ENCODE data around the gene LYST. TPM values are rescaled to one million over a fixed set of nuclear protein-coding genes. Genes with fewer than 3 reads are reported as not detected.

Gene LYST
- total RNA-seq, 1 donor: 88.9 TPM

DNA sequence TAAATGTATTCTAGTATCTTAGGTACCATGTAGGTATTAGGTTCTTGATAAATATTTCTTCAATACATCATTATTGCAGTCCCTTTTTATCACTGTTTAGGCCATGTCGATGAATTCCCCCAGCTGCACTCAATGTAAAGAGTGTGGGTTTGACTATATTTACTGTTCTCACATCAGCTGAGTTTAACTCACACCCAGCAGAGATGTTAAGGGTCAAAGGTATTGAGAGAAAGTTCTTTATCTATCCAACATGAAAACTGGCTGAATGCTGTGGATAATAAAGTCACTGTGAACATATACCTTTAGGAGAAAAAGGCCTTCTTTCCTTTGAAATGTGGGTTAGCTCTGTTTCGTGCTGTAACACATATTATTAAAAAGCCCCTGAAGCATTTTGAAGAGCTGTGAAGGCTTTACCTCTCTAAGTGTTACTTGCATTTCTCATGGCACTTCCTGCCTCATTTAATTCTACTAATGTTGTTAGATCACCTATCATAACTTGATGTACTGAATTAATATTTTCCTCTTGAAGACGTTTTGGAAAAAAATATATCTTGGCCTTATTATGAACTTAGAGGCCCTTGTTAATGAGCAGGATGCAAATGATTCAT lies 19.1 kb upstream of the LYST start:
- DNase-seq (ENCODE audit: low read depth): no peak
- H3K4me3 ChIP-seq (ENCODE audit: low read depth, low read length): no peak overlapping the region
- TF ChIP-seq, protein P1, sequence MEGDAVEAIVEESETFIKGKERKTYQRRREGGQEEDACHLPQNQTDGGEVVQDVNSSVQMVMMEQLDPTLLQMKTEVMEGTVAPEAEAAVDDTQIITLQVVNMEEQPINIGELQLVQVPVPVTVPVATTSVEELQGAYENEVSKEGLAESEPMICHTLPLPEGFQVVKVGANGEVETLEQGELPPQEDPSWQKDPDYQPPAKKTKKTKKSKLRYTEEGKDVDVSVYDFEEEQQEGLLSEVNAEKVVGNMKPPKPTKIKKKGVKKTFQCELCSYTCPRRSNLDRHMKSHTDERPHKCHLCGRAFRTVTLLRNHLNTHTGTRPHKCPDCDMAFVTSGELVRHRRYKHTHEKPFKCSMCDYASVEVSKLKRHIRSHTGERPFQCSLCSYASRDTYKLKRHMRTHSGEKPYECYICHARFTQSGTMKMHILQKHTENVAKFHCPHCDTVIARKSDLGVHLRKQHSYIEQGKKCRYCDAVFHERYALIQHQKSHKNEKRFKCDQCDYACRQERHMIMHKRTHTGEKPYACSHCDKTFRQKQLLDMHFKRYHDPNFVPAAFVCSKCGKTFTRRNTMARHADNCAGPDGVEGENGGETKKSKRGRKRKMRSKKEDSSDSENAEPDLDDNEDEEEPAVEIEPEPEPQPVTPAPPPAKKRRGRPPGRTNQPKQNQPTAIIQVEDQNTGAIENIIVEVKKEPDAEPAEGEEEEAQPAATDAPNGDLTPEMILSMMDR (IDR thresholded peaks at IDR 0.05; ENCODE audit: insufficient read depth, low read depth, low read length): no peak

DNA sequence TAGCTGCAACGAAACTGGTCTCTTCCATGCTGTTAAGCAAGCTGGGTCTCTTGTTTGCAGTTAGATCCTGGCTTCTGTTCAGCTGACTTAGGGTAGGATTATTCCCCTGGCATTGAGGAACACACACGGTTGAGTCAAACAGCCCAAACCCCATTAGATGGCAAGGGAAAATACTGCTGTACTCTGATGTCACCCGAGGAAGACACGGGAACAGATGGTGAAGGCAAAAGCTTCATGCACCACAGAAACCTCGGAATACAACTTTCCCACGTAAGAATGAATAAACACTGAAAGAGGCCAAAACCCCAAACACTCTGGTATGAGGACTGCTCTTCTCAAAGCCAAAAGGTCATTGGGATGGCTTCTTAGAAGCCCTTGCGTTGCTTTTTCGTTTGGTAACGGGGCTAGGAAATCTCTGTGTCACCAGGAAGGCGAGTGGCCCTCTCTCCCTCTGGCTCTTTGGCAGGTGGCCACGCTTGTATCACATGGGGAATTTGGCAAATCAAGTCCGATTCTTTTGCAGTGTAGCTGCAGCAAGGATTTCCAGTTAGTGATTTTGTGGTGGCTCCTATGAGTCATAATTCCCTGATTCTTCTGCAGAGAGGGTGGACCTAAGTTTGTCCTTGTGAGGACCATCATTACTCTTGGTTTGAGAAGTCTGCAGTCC lies 16.7 kb upstream of the LYST start:
- DNase-seq (ENCODE audit: low read depth): peak; percentile 98
- TF ChIP-seq, protein P1 (IDR thresholded peaks at IDR 0.05; ENCODE audit: insufficient read depth, low read depth, low read length): no peak
- H3K4me3 ChIP-seq (ENCODE audit: low read depth, low read length): peak overlapping the region; percentile 14

DNA sequence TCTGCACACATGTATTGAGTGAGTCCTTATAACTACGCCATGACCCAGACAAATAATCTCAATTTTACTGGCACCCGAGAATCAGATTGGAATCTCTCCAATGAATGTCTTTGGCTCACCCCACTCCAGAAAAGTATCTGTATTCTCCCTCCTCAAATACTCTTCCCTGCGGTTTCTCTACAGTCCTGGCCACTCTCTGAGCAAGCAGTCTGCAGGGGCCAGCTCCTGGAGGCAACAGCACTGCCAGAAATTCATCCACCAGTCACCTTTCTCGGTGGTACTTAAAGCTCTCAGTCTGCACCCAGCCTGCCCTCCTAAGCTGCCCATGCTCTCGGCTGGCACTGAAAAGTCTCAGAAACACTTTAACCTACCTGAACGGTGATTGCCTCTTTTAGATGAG lies 16.1 kb upstream of the LYST start:
- TF ChIP-seq, protein P1 (IDR thresholded peaks at IDR 0.05; ENCODE audit: insufficient read depth, low read depth, low read length): no peak
- peak overlapping the region; percentile 14 for H3K4me3 ChIP-seq (ENCODE audit: low read depth, low read length)
- peak; percentile 66 for DNase-seq (ENCODE audit: low read depth)

DNA sequence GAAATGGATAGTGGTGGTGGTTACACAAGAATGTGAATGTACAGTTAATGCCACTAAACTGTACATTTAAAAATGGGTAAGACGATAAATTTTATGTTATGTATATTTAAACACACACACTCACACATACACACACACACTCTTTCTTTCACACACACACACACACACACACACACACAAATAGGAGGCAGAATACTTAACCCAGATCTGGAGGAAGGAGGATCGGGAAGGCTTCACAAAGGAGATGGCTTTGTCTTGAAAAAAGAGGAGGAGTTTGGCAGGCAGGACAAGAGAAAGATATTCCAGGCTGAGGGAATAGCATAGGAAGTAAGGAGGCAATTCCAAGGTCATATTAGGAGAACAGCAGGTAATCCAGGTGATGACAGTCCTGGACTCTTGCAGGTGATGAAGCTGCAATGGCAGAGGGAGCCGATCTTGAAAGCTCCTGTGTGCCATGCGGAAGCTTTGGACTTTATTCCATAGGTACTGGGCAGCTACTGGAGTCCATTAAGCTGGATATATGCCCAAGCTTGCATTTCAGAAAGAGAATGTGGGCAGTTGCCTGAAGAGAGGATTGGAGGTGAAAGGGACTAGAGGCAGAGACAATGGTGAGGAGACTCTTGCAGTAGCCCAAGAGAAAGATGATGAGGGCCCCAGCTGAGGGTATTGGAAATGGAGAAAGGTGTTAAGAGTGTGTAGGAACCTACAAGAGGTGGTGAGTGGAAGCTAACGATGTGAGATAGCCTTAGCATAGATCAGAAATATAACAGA lies 15.4 kb upstream of the LYST start:
- no peak for DNase-seq (ENCODE audit: low read depth)
- TF ChIP-seq, protein P1 (IDR thresholded peaks at IDR 0.05; ENCODE audit: insufficient read depth, low read depth, low read length): no peak
- no peak overlapping the region for H3K4me3 ChIP-seq (ENCODE audit: low read depth, low read length)

DNA sequence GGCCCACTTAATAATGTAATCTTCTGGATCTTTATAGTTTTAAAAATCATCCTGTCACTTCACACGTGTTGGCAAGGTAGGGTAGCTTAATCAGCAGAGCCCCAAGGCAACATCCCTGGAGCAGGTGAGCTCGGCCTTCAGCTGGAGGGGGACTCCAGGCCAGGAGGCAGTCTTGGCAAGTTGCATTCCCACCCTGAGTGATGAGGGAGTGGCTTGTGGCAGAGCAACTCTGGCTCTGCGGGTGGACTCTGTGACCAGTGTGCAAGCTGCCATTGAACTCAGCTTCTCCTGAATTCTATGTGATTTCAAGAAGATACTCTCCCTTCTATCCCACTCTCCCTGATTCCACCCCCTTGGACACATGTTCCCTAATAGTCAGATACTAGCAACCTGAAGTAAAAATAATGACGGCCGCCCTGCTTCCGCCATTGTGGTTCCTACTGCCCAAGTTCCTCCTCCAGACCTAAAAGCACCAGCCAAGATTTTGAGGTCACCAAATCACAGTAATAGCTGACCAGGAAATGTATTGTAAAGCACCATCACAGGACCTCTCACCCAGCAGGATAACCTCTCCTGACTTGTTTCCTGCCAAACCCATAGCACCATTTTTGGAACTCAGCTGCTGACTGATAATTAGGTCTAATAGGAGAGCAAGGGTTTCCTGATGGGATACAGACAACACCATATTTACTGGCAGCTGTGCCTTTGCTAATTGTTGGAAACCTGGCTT lies 11.5 kb upstream of the LYST start:
- TF ChIP-seq, protein P1 (IDR thresholded peaks at IDR 0.05; ENCODE audit: insufficient read depth, low read depth, low read length): no peak
- no peak for DNase-seq (ENCODE audit: low read depth)
- H3K4me3 ChIP-seq (ENCODE audit: low read depth, low read length): no peak overlapping the region

DNA sequence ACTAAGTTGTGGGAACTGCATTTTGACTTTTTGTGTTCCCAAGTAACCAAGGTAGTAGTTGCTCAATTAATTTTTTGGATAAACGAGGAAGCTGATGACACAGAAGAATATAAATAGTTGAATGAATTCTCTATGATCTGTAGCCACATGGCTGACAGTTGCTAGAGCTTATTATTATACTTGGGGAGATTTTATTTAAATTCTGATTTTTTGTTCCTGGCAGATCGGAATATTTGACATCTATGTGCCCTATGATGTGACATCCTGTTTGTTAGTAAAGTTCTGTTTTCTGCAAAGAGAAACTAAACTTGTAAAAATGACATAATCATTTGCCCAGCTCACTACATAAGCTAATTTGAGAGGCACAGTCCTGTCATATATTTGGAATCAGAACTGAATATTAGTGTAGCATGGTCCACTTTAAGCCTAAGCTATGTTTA lies 9.7 kb upstream of the LYST start:
- TF ChIP-seq, protein P1 (IDR thresholded peaks at IDR 0.05; ENCODE audit: insufficient read depth, low read depth, low read length): no peak
- no peak overlapping the region for H3K4me3 ChIP-seq (ENCODE audit: low read depth, low read length)
- DNase-seq (ENCODE audit: low read depth): no peak

Measured in fibroblast of villous mesenchyme (primary cell).